Skeletal muscle tissue (tissue), 4 donors: ENCODE measurements around the gene NEU3. TPM values are rescaled to one million over a fixed set of nuclear protein-coding genes. Genes with fewer than 3 reads are reported as not detected.
"Not testable (repeated sequence)": the region's sequence is repeated elsewhere in the genome, so short reads cannot be mapped to it uniquely, and the experiment has no call there.

ENCODE experiments used
- H3K27ac ChIP-seq: one replicate; pipeline ENCODE4 v1.7.0; 2013; ENCODE audit warnings: mild to moderate bottlenecking, low read depth, low read length, inconsistent platforms
- H3K27me3 ChIP-seq, 3 donors: one replicate each; pipeline ENCODE4 v1.7.0; 2013; ENCODE audit warnings: low read length in 3 of 3; ENCODE audit not compliant: control insufficient read depth in 3 of 3, insufficient read depth in 3 of 3
- H3K36me3 ChIP-seq, 3 donors: one replicate each; pipeline ENCODE4 v1.7.0; 2013; ENCODE audit warnings: low read length in 3 of 3; ENCODE audit not compliant: control insufficient read depth in 3 of 3, insufficient read depth in 3 of 3
- H3K4me1 ChIP-seq, 3 donors: one replicate each; pipeline ENCODE4 v1.7.0; 2013; ENCODE audit warnings: low read length in 3 of 3, mild to moderate bottlenecking in 3 of 3; ENCODE audit not compliant: control insufficient read depth in 3 of 3, insufficient read depth in 3 of 3
- H3K4me3 ChIP-seq, 3 donors: one replicate each; pipeline ENCODE4 v1.7.0; 2013; ENCODE audit warnings: low read length in 3 of 3
- H3K9ac ChIP-seq, 3 donors: one replicate each; pipeline ENCODE4 v1.7.0; 2013; ENCODE audit warnings: low read length in 3 of 3, mild to moderate bottlenecking in 3 of 3, moderate library complexity in 2 of 3, low read depth in 1 of 3
- H3K9me3 ChIP-seq, 3 donors: one replicate each; pipeline ENCODE4 v1.7.0; 2013; ENCODE audit warnings: low read length in 3 of 3; ENCODE audit not compliant: control insufficient read depth in 3 of 3
- total RNA-seq: library from RNA; depleted of rRNA; stranded (reverse); fragments of >200 nt; gene quantifications from one replicate; pipeline ENCODE4 v1.2.3, GENCODE V29; 2014
- donor health status: Osteomylitis.

NEU3 gene
- total RNA-seq, 1 donor from 2014 or later = 19.8 TPM

DNA sequence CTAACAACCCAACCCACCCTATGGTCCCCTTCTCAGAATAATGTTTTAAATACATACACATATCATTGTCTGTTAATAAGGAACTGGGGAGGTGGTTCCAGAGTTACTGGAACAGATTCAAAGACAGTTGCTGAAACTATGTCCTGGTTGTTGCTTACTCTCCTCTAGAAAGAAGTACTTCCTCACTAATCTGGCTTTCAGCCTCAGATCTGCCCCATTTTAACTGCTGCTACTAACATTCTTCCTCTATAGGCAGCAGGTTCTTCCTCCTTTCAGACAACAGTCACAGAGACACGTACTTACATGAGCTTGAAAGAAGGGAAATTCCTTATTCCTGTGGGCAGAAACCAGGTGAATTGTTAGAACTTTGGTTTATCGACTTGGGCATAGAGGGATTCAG is 8.1 kb upstream of the NEU3 start:
- H3K4me3 ChIP-seq = no peak overlapping the region
- no peaks in the 10 kb centered on the region for H3K9me3 ChIP-seq
- H3K36me3 ChIP-seq = peaks cover 6 to 19% (median 16%) of the 10 kb centered on the region in 3 donors
- no peak overlapping the region for H3K27ac ChIP-seq
- no peaks in the 10 kb centered on the region for H3K27me3 ChIP-seq
- H3K9ac ChIP-seq = no peak overlapping the region
- H3K4me1 ChIP-seq = peaks cover 4 to 18% (median 7%) of the 10 kb centered on the region in 3 donors

DNA sequence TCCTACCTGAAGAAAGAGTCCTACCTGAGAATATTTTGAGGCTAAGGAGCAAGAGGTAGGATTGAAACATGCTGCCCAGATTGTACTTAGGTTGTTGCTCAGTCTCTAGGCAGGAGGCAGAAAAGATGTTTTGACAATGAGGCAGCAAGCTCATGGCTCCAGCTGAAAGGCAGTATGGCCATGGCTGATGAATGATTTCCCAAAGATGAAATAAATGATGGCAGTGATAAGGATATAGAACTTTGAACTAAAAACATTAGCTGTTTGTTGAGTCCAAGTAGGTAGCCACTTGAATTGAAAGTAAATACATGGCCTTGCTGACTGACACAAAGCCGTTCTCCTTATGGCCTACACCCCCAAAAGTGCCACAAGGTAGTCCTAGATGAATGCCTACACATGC is 6.8 kb upstream of the NEU3 start:
- Histone ChIP-seq H3K9ac (no peak overlapping the region), H3K4me1 (peaks cover 4 to 20% (median 7%) of the 10 kb centered on the region in 3 donors), H3K27ac (no peak overlapping the region), H3K4me3 (no peak overlapping the region), H3K36me3 (peaks cover 6 to 14% (median 9%) of the 10 kb centered on the region in 3 donors), H3K27me3 (no peaks in the 10 kb centered on the region), H3K9me3 (no peaks in the 10 kb centered on the region)

- H3K9ac ChIP-seq = no peak overlapping the region
- H3K27me3 ChIP-seq = no peaks in the 10 kb centered on the region
- H3K4me1 ChIP-seq = peaks cover 6 to 21% (median 13%) of the 10 kb centered on the region in 3 donors
- peaks cover 0 to 7% (median 4%) of the 10 kb centered on the region in 3 donors for H3K36me3 ChIP-seq
- no peaks in the 10 kb centered on the region for H3K9me3 ChIP-seq
- no peak overlapping the region for H3K4me3 ChIP-seq
- H3K27ac ChIP-seq = no peak overlapping the region
Measured at GRCh38 chr11:74984070-74984469, 4.7 kb upstream of the NEU3 start.

GRCh38 chr11:74984730-74985129 is 4.0 kb upstream of the NEU3 start:
- no peak overlapping the region for H3K4me3 ChIP-seq
- H3K27me3 ChIP-seq = no peaks in the 10 kb centered on the region
- H3K4me1 ChIP-seq = peaks cover 6 to 25% (median 18%) of the 10 kb centered on the region in 3 donors
- H3K9ac ChIP-seq = no peak overlapping the region
- H3K36me3 ChIP-seq = peaks cover 0 to 3% (median 2%) of the 10 kb centered on the region in 3 donors
- no peak overlapping the region for H3K27ac ChIP-seq
- H3K9me3 ChIP-seq = no peaks in the 10 kb centered on the region

- Histone ChIP-seq H3K27me3 (no peaks in the 10 kb centered on the region), H3K36me3 (peaks cover 0 to under 1% (median under 1%) of the 10 kb centered on the region in 3 donors), H3K9me3 (no peaks in the 10 kb centered on the region), H3K9ac (peak overlapping the region; percentile 86 to 90 (median 89)), H3K27ac (peak overlapping the region; percentile 91), H3K4me1 (peaks cover 15 to 32% (median 16%) of the 10 kb centered on the region in 3 donors), H3K4me3 (peak overlapping the region; percentile 77 to 88 (median 88))
Measured at GRCh38 chr11:74989260-74989638, 516 bp downstream of the NEU3 start.

GRCh38 chr11:74990150-74990549 is 1.4 kb downstream of the NEU3 start:
- H3K36me3 ChIP-seq, H3K9me3 ChIP-seq, H3K27ac ChIP-seq, H3K27me3 ChIP-seq: not testable (repeated sequence)
- Histone ChIP-seq H3K4me3 (peak overlapping the region; percentile 1 to 88 (median 29)), H3K4me1 (peaks cover 15 to 31% (median 16%) of the 10 kb centered on the region in 3 donors), H3K9ac (peak overlapping the region in 1 of 3 donors; percentile 90)

- Histone ChIP-seq H3K4me3 (peak overlapping the region in 2 of 3 donors; percentile 12 to 57), H3K27me3 (no peaks in the 10 kb centered on the region), H3K27ac (no peak overlapping the region), H3K36me3 (peaks cover 12 to 16% (median 13%) of the 10 kb centered on the region in 3 donors), H3K9me3 (no peaks in the 10 kb centered on the region), H3K9ac (peak overlapping the region in 2 of 3 donors; percentile 10 to 66), H3K4me1 (peaks cover 15 to 28% (median 16%) of the 10 kb centered on the region in 3 donors)
Measured at GRCh38 chr11:74990941-74991340, 2.2 kb downstream of the NEU3 start.

DNA sequence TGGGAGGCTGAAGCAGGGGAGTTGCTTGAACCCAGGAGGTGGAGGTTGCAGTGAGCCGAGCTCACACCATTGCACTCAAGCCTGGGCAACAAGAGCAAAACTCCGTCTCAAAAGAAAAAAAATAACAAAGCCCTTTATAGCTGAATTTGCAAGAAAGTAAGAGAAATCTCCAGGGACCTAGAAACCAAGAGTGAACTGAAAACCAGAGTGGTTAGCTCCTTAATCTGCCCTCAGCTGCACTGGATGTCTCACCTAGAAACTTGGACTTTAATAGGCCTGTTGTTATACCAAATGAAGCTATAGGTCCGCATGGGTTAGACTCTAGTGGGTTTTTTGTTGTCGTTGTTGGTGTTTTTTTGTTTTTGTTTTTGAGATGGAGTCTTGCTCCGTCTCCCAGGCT is 4.1 kb downstream of the NEU3 start:
- Histone ChIP-seq H3K4me1 (peaks cover 15 to 28% (median 16%) of the 10 kb centered on the region in 3 donors), H3K4me3 (no peak overlapping the region), H3K9ac (no peak overlapping the region), H3K27me3 (no peaks in the 10 kb centered on the region), H3K27ac (no peak overlapping the region), H3K9me3 (no peaks in the 10 kb centered on the region), H3K36me3 (peaks cover 12 to 21% (median 15%) of the 10 kb centered on the region in 3 donors)

DNA sequence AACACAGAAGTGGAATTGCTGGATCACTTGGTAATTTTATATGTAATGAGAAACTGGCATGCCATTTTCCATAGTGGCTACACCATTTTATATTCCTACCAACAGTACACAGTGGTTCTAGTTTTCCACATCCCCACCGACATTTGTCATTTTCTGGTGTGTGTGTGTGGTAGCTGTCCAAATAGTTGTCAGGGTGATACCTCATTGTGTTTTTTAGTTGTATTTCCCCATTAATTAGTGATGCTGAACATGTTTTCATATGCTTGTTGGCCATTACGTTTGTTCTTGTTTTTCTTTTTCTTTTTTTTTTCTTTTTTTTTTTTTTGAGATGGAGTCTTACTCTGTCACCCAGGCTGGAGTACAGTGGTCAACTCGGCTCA is 12.2 kb downstream of the NEU3 start:
- Histone ChIP-seq H3K4me3 (no peak overlapping the region), H3K36me3 (peaks cover 9 to 13% (median 12%) of the 10 kb centered on the region in 3 donors), H3K27me3 (no peaks in the 10 kb centered on the region), H3K4me1 (no peaks in the 10 kb centered on the region), H3K9ac (no peak overlapping the region), H3K27ac (no peak overlapping the region), H3K9me3 (no peaks in the 10 kb centered on the region)

DNA sequence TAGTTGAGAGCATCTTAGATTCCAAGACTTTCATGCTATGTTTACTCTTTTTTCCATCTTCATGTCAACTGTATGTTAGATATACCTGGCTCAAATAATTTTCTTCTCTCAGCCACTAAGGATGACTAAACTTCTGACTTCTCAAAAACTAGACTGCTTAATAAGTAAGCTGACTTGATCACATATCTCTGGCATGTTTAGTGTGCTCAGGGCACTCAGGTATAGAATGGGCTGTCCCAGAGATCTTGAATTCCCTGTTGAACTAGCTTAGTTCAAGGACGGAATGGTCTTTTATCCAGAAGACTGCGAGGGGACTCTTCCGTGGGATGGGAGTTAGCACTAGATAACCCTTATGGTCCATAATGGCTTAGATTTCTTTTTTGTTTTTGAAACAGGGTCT is 13.0 kb downstream of the NEU3 start:
- Histone ChIP-seq H3K4me1 (no peaks in the 10 kb centered on the region), H3K9ac (no peak overlapping the region), H3K27me3 (no peaks in the 10 kb centered on the region), H3K4me3 (no peak overlapping the region), H3K27ac (no peak overlapping the region), H3K36me3 (peaks cover 15 to 19% (median 18%) of the 10 kb centered on the region in 3 donors), H3K9me3 (no peaks in the 10 kb centered on the region)
